Testis (tissue), 3 donors: ENCODE results near the gene ERC2. TPM values are rescaled to one million over a fixed set of nuclear protein-coding genes. Genes with fewer than 3 reads are reported as not detected.

Experiments
- DNase-seq: peaks from one replicate; pipeline ENCODE4 v3.0.0-alpha.2; 2019
- H3K27ac ChIP-seq, 2 donors: fragments of 200-600 bp; sonication (generic); one replicate each; pipeline ENCODE4 v1.5.1; 2019
- H3K27me3 ChIP-seq: fragments of 200-600 bp; sonication (generic); one replicate; pipeline ENCODE4 v1.5.1; 2019
- H3K36me3 ChIP-seq: fragments of 200-600 bp; sonication (generic); one replicate; pipeline ENCODE4 v1.5.1; 2017; ENCODE audit warnings: low read depth; ENCODE audit errors: missing control alignments
- H3K4me1 ChIP-seq: fragments of 200-600 bp; sonication (generic); one replicate; pipeline ENCODE4 v1.5.1; 2019
- H3K4me3 ChIP-seq, 2 donors: fragments of 200-600 bp; sonication (generic); one replicate each; pipeline ENCODE4 v1.5.1; 2017 to 2019
- H3K9me3 ChIP-seq: fragments of 200-600 bp; sonication (generic); one replicate; pipeline ENCODE4 v1.5.1; 2017
- CTCF ChIP-seq, 3 experiments: fragments of 450-650 bp in 2 of 3; fragments of 200-600 bp in 1 of 3; sonication (generic) in 1 of 3; IDR thresholded peaks; one replicate each; pipeline ENCODE4 v1.5.1; 2016 to 2019; ENCODE audit warnings: antibody characterized with exemption in 3 of 3, mild to moderate bottlenecking in 2 of 3, moderate library complexity in 1 of 3
- POLR2A ChIP-seq: fragments of 450-650 bp; IDR thresholded peaks from one replicate; pipeline ENCODE4 v1.6.1; 2017; ENCODE audit warnings: antibody characterized with exemption, mild to moderate bottlenecking, moderate library complexity
- WGBS, 2 donors: methylation state at CpG; one replicate each; pipeline ENCODE4 v1.1.5; 2018; 5-methylcytosine and 5-hydroxymethylcytosine counted together
- intact Hi-C: fragments of 100-400 bp; cut with DNase I; formaldehyde crosslinking; loops from one replicate; pipeline ENCODE4 v1.15.1; 2023; ENCODE audit warnings: low total_unique reads
- polyA plus RNA-seq: library from polyadenylated mRNA; stranded (reverse); fragments of 350-450 nt; fragmentation: Illumina TruSeq; extraction: RNeasy Lipid Tissue Mini Kit (QIAGEN cat#74804); gene quantifications from one replicate; pipeline ENCODE4 v1.2.3, GENCODE V29; 2014; ENCODE audit warnings: low read depth, low replicate concordance; ENCODE audit not compliant: insufficient read depth
- total RNA-seq, 2 donors: library from RNA; depleted of rRNA; stranded (reverse); fragments of >200 nt; gene quantifications; one replicate each; pipeline ENCODE4 v1.2.3, GENCODE V29; 2016

Gene ERC2
- total and polyA plus RNA-seq, 3 donors from 2014 or later: 1.9 to 6.1 (median 5.9) TPM

GRCh38 chr3:56254835-56255234 lies 213.4 kb downstream of the ERC2 start:
- TF ChIP-seq CTCF (IDR thresholded peaks at IDR 0.05) (peak in 2 of 3 experiments; percentile 25 to 45), POLR2A (no peak)
- Histone ChIP-seq H3K36me3 (no peaks in the 10 kb centered on the region), H3K27ac (no peak overlapping the region), H3K27me3 (no peaks in the 10 kb centered on the region), H3K9me3 (no peaks in the 10 kb centered on the region), H3K4me1 (no peaks in the 10 kb centered on the region), H3K4me3 (no peak overlapping the region)
- intact Hi-C loops: no loop called here
- WGBS, 2 donors: 89 to 94% methylated on average over 3 of the region's 3 CpGs
- DNase-seq: no peak

- no peaks in the 10 kb centered on the region for H3K36me3 ChIP-seq
- no peak for TF ChIP-seq POLR2A
- no peak for TF ChIP-seq CTCF (IDR thresholded peaks at IDR 0.05)
- H3K4me3 ChIP-seq: no peak overlapping the region
- H3K27ac ChIP-seq: peak overlapping the region in 1 of 2 donors; percentile 24
- H3K4me1 ChIP-seq: no peaks in the 10 kb centered on the region
- 65 to 78% methylated on average over 7 of the region's 7 CpGs for WGBS, 2 donors
- H3K9me3 ChIP-seq: no peaks in the 10 kb centered on the region
- intact Hi-C loops: no loop called here
- H3K27me3 ChIP-seq: no peaks in the 10 kb centered on the region
- DNase-seq: no peak
Measured at GRCh38 chr3:56253941-56254665, 214.2 kb downstream of the ERC2 start.

- no peaks in the 10 kb centered on the region for H3K27me3 ChIP-seq
- peak; percentile 66 for DNase-seq
- H3K27ac ChIP-seq: no peak overlapping the region
- H3K9me3 ChIP-seq: no peaks in the 10 kb centered on the region
- TF ChIP-seq CTCF (IDR thresholded peaks at IDR 0.05): peak; percentile 59 to 83 (median 67)
- no peak for TF ChIP-seq POLR2A
- intact Hi-C loops: no loop called here
- WGBS, 2 donors: 90 to 91% methylated on average over 3 of the region's 3 CpGs
- no peak overlapping the region for H3K4me3 ChIP-seq
- H3K4me1 ChIP-seq: no peaks in the 10 kb centered on the region
- no peaks in the 10 kb centered on the region for H3K36me3 ChIP-seq
Measured at GRCh38 chr3:56251343-56251945, 216.8 kb downstream of the ERC2 start.

GRCh38 chr3:56248021-56248420 lies 220.2 kb downstream of the ERC2 start:
- TF ChIP-seq CTCF (IDR thresholded peaks at IDR 0.05) (no peak), POLR2A (no peak)
- no peaks in the 10 kb centered on the region for H3K9me3 ChIP-seq
- DNase-seq: no peak
- H3K4me3 ChIP-seq: no peak overlapping the region
- no peak overlapping the region for H3K27ac ChIP-seq
- 86 to 89% methylated on average over 4 of the region's 4 CpGs for WGBS, 2 donors
- H3K36me3 ChIP-seq: no peaks in the 10 kb centered on the region
- H3K27me3 ChIP-seq: no peaks in the 10 kb centered on the region
- no peaks in the 10 kb centered on the region for H3K4me1 ChIP-seq
- intact Hi-C loops: no loop called here
